GM12878 (cell line): ENCODE results near the gene RALB. TPM values are rescaled to one million over a fixed set of nuclear protein-coding genes. Genes with fewer than 3 reads are reported as not detected.

Source experiments
- ATF2 ChIP-seq: IDR thresholded peaks from 2 replicates; pipeline ENCODE4 v1.6.1; 2012; ENCODE audit warnings: low read length, inconsistent platforms
- CBX5 ChIP-seq: sonication (generic); IDR thresholded peaks from 2 replicates; pipeline ENCODE4 v1.6.1; 2016; ENCODE audit warnings: low read depth, moderate library complexity, mild to moderate bottlenecking, inconsistent platforms
- EGR1 ChIP-seq, 2 experiments: IDR thresholded peaks; 1 replicate in 1 of 2; 2 replicates in 1 of 2; pipeline ENCODE4 v1.6.1; 2011 to 2012; ENCODE audit warnings: low read depth in 2 of 2, low read length in 2 of 2, borderline replicate concordance in 1 of 2, mild to moderate bottlenecking in 1 of 2, moderate library complexity in 1 of 2
- HCFC1 ChIP-seq: fragments of 150-350 bp; IDR thresholded peaks from 2 replicates; pipeline ENCODE4 v1.6.1; 2014; ENCODE audit warnings: low read length
- IKZF1 ChIP-seq: fragments of 450-650 bp; conservative IDR thresholded peaks from 2 replicates; pipeline ENCODE4 v1.6.1; 2017; ENCODE audit warnings: antibody characterized with exemption, mild to moderate bottlenecking
- MXI1 ChIP-seq: fragments of 150-350 bp; IDR thresholded peaks from 2 replicates; pipeline ENCODE4 v1.6.1; 2011; ENCODE audit warnings: low read depth, mild to moderate bottlenecking, inconsistent platforms, low read length, improper control_type of control experiment
- NR2C2 ChIP-seq: IDR thresholded peaks from 2 replicates; pipeline ENCODE4 v1.6.1; 2011; ENCODE audit warnings: borderline replicate concordance, low read depth; ENCODE audit not compliant: control insufficient read depth, insufficient read length
- PBX3 ChIP-seq: IDR thresholded peaks from 2 replicates; pipeline ENCODE4 v1.6.1; 2011; ENCODE audit warnings: mild to moderate bottlenecking, low read depth, low read length, moderate library complexity; ENCODE audit not compliant: insufficient replicate concordance
- RFX5 ChIP-seq: IDR thresholded peaks from 2 replicates; pipeline ENCODE4 v1.6.1; 2011; ENCODE audit warnings: low read depth, low read length, improper control_type of control experiment
- STAT3 ChIP-seq: IDR thresholded peaks from 2 replicates; pipeline ENCODE4 v1.6.1; 2011; ENCODE audit warnings: low read depth, low read length, improper control_type of control experiment
- SUPT20H ChIP-seq: IDR thresholded peaks from 2 replicates; pipeline ENCODE4 v1.6.1; 2011; ENCODE audit warnings: low read depth, mild to moderate bottlenecking, low read length, moderate library complexity, borderline replicate concordance; ENCODE audit not compliant: control insufficient read depth
- ZNF24 ChIP-seq: fragments of 450-650 bp; IDR thresholded peaks from 2 replicates; pipeline ENCODE4 v1.6.1; 2017; ENCODE audit warnings: antibody characterized with exemption, mild to moderate bottlenecking
- ZNF274 ChIP-seq: IDR thresholded peaks from one replicate; pipeline ENCODE4 v1.8.0; 2011; ENCODE audit not compliant: insufficient read length, insufficient read depth
- polyA plus RNA-seq, 11 experiments: library from polyadenylated mRNA; depleted of rRNA in 4 of 11; unstranded in 6 of 11; stranded (reverse) in 5 of 11; fragments of >200 nt; fragmentation: Nextera tagmentation in 4 of 11; fragmentation: Illumina TruSeq in 1 of 11; extraction: Ambion mirVana in 4 of 11; extraction: Trizol in 1 of 11; gene quantifications; 1 replicate in 1 of 11; 2 replicates in 10 of 11; pipeline versions ENCODE4 v1.2.1 to v1.2.3, GENCODE V29; 2011 to 2016; ENCODE audit warnings: inconsistent platforms in 2 of 11, missing spikeins in 2 of 11, low read depth in 1 of 11
- total RNA-seq, 4 experiments: library from RNA; depleted of rRNA in 3 of 4; stranded (reverse); fragments of >200 nt in 3 of 4; fragmentation: Illumina TruSeq in 1 of 4; extraction: Trizol in 1 of 4; gene quantifications; 2 replicates each; pipeline versions ENCODE4 v1.2.1 to v1.2.3, GENCODE V29; 2013 to 2021

RALB gene
- total and polyA plus RNA-seq, 10 of the 15 experiments (the other 5 are each of a cell fraction or from before 2014, with no cell fraction given), result 8.3 to 54.0 (median 24.2) TPM

- TF ChIP-seq IKZF1 (peak; percentile 93), SUPT20H (no peak), ATF2 (no peak), HCFC1 (no peak), NR2C2 (no peak), EGR1 (IDR thresholded peaks at IDR 0.05; ENCODE audit: borderline replicate concordance in 1 of 2, low read depth in 2 of 2, low read length in 2 of 2) (peak in 1 of 2 experiments; percentile 20; a peak in 1 of 3 replicates), CBX5 (0 out of 2 replicates have a peak, but pooled peaks have one; percentile 31), RFX5 (no peak), STAT3 (no peak), ZNF24 (no peak), ZNF274 (no peak), MXI1 (no peak), PBX3 (no peak)
- TF ChIP-seq, all 136 proteins: peak for 29
Observed at GRCh38 chr2:120253021-120253882, 600 bp downstream of the RALB start (continued).
